ENCODE results near the gene RPL10. TPM values are rescaled to one million over a fixed set of nuclear protein-coding genes. Genes with fewer than 3 reads are reported as not detected.
"Not testable (repeated sequence)": the region's sequence is repeated elsewhere in the genome, so short reads cannot be mapped to it uniquely, and the experiment has no call there.

The RPL10 gene
- total and polyA plus RNA-seq, 9 donors: 5,887 to 7,222 (median 5,979) TPM

DNA sequence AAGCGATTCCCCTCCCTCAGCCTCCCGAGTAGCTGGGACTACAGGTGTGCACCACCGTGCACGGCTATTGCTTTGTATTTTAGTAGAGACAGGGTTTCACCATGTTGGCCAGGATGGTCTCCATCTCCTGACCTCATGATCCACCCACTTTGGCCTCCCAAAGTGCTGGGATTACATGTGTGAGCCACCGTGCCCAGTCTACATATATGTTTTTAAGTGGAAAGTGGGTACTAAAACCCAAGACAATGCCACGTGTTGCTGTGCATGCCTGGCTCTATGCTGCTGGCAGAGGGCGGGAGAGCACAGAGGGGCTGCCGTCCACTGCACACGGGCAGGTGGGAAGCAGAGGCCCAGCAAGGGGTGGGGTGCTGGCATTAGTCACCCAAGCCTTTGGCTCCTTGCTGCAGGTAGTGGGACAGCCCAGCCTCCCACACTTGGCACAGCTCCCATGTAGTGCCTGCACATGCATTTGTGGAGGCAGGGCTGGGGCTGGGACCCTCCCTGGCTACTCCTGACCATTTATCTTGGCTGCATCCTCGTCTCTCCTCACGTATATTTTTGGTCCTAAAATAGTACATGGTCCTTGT, 15.6 kb upstream of the RPL10 start:
- H3K36me3 ChIP-seq (ENCODE audit: control insufficient read depth, insufficient read depth, low read length): peaks cover 6% of the 10 kb centered on the region
- DNase-seq: no peak
- WGBS (ENCODE audit: insufficient coverage): 77% methylated on average over 7 of the region's 11 CpGs
- no peaks in the 10 kb centered on the region for H3K27me3 ChIP-seq (ENCODE audit: control insufficient read depth, insufficient read depth, low read length)
- H3K9me3 ChIP-seq (replicated peaks; ENCODE audit: control insufficient read depth, low read depth, low read length): no peaks in the 10 kb centered on the region
- H3K4me1 ChIP-seq (ENCODE audit: control insufficient read depth, insufficient read depth, low read length): peaks cover 23% of the 10 kb centered on the region
- no peak overlapping the region for H3K27ac ChIP-seq (ENCODE audit: low read length)
- H3K4me3 ChIP-seq (ENCODE audit: low read length): no peak overlapping the region

DNA sequence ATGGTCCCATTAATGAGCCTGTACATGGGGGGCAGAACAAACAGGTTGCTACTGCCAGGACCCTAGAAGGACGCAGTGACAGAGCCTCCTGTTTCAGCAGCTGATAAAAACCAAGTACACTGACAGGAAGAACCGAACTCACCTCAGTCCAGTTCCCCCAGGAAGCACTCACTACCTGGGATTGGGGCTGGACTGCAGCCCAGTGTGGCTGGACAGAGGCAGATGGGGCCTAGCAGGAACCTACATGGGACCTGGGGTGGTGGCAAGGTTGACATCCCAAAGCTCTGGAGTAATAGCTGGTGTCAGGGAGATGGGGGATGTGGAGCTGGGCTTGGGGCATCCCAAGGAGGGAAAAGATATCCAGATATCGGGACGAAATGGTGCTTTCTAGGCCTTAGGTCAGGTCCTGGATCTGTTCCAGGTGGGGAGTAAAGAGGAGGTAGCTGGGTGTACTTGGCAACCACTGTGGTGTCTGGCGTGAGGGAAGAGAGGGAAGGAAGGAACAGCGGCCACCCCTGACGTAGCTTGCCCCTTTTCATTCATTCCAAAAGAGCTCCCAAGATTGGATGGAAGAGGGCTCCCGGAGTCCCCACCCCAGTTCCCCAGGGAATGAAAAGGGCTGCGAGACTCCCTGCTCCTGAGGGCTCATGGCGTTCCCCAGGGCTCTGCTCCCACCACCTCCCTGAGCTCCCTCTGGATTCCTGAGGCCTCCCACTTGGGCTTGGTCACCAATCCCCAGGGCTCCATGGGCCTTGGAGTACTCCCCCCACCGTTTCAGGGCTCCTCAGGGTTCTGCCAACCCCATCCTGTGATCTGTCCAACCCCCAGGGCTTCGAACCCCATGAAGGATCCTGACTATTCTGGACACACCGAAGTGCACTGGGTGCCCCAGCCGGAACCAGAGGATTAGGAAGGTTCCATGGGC, 14.6 kb upstream of the RPL10 start:
- Histone ChIP-seq H3K4me1 (ENCODE audit: control insufficient read depth, insufficient read depth, low read length) (peaks cover 18% of the 10 kb centered on the region), H3K36me3 (ENCODE audit: control insufficient read depth, insufficient read depth, low read length) (peaks cover 6% of the 10 kb centered on the region), H3K9me3 (replicated peaks; ENCODE audit: control insufficient read depth, low read depth, low read length) (no peaks in the 10 kb centered on the region), H3K4me3 (ENCODE audit: low read length) (no peak overlapping the region), H3K27me3 (ENCODE audit: control insufficient read depth, insufficient read depth, low read length) (no peaks in the 10 kb centered on the region), H3K27ac (ENCODE audit: low read length) (no peak overlapping the region)
- DNase-seq: no peak
- 64% methylated on average over 7 of the region's 14 CpGs for WGBS (ENCODE audit: insufficient coverage)

DNA sequence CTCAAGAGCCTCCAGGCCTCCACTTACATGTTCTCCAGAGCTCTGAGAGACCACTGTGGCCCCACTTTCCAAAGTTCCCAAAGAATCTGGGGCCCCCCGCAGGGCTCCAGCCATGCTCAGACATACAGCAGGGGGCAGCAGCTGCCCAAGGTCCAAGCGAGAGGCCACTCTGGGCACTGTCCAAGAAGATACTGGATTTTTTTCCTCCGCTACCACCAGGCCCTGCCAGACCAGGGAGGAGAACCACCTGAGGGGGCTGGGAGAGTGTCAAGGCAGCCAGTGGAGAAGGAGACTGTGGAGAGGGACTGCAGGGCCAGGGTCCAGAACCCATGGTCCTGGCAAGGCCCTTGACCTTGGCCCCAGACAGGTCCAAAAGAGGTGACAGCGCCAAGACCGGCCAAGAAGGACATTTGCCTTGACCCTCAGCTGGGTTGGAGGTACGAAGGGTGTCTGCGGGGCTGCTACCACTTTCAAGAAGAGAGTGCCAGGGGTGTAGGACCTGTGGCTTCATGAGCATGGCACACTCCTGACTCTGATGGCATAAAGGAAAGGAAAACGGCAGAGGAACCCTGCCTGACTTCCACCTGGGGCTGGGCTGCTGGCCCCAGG, 13.8 kb upstream of the RPL10 start:
- Histone ChIP-seq H3K4me1 (ENCODE audit: control insufficient read depth, insufficient read depth, low read length) (peaks cover 18% of the 10 kb centered on the region), H3K27me3 (ENCODE audit: control insufficient read depth, insufficient read depth, low read length) (no peaks in the 10 kb centered on the region), H3K9me3 (replicated peaks; ENCODE audit: control insufficient read depth, low read depth, low read length) (no peaks in the 10 kb centered on the region), H3K27ac (ENCODE audit: low read length) (no peak overlapping the region), H3K4me3 (ENCODE audit: low read length) (no peak overlapping the region), H3K36me3 (ENCODE audit: control insufficient read depth, insufficient read depth, low read length) (peaks cover 6% of the 10 kb centered on the region)
- WGBS (ENCODE audit: insufficient coverage): 70% methylated on average over 7 of the region's 8 CpGs
- no peak for DNase-seq

DNA sequence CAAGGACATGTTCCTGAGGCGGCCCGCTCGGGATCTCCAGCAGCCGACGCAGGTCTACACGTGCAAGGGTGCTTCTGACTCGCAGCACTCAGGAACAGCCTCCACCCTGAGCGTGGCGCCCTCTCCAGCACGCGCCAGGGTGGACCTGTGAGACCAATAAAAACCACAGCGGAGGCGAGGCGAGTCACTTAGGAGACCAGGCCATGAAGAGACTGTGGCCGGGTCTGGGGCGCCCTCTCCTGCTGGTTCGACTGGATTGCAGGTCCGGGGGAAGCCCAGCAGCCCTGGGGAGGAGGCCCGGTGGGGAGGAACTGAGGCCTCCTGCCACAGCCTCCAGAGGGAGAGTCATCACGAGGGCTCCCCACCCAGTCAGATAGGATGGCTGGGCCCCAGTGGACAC, 10.1 kb upstream of the RPL10 start:
- WGBS (ENCODE audit: insufficient coverage): no CpG with 5 or more reads among the region's 20 CpGs

DNA sequence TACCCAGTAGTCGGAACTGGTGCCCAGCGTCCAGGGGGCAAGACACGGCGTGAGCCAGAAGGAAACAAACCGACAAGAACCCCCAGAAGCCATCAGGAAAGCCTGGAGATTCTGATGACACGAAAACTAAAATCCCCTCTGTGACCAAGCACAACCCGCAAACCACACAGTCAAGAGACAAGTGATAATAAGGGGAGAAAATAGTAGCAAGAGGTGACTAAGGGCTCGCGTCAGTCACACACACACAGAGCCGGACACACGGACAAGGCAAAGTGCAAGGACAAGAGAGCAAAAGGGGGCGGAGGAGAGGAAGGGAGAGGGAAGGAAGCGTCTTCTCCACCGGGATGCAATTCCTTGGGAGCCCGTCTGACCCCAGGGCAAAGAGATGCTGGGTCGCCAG, 9.5 kb upstream of the RPL10 start:
- not testable (repeated sequence) for H3K4me3 ChIP-seq (ENCODE audit: low read length); H3K36me3 ChIP-seq (ENCODE audit: control insufficient read depth, insufficient read depth, low read length); H3K27ac ChIP-seq (ENCODE audit: low read length); H3K9me3 ChIP-seq (replicated peaks; ENCODE audit: control insufficient read depth, low read depth, low read length); DNase-seq; H3K27me3 ChIP-seq (ENCODE audit: control insufficient read depth, insufficient read depth, low read length); H3K4me1 ChIP-seq (ENCODE audit: control insufficient read depth, insufficient read depth, low read length)
- no CpG with 5 or more reads among the region's 16 CpGs for WGBS (ENCODE audit: insufficient coverage)

More for the DNA sequence above, 10.1 kb upstream of the RPL10 start:
- H3K4me3 ChIP-seq (ENCODE audit: low read length); H3K9me3 ChIP-seq (replicated peaks; ENCODE audit: control insufficient read depth, low read depth, low read length); H3K27ac ChIP-seq (ENCODE audit: low read length); H3K4me1 ChIP-seq (ENCODE audit: control insufficient read depth, insufficient read depth, low read length); DNase-seq; H3K36me3 ChIP-seq (ENCODE audit: control insufficient read depth, insufficient read depth, low read length); H3K27me3 ChIP-seq (ENCODE audit: control insufficient read depth, insufficient read depth, low read length): not testable (repeated sequence)

DNA sequence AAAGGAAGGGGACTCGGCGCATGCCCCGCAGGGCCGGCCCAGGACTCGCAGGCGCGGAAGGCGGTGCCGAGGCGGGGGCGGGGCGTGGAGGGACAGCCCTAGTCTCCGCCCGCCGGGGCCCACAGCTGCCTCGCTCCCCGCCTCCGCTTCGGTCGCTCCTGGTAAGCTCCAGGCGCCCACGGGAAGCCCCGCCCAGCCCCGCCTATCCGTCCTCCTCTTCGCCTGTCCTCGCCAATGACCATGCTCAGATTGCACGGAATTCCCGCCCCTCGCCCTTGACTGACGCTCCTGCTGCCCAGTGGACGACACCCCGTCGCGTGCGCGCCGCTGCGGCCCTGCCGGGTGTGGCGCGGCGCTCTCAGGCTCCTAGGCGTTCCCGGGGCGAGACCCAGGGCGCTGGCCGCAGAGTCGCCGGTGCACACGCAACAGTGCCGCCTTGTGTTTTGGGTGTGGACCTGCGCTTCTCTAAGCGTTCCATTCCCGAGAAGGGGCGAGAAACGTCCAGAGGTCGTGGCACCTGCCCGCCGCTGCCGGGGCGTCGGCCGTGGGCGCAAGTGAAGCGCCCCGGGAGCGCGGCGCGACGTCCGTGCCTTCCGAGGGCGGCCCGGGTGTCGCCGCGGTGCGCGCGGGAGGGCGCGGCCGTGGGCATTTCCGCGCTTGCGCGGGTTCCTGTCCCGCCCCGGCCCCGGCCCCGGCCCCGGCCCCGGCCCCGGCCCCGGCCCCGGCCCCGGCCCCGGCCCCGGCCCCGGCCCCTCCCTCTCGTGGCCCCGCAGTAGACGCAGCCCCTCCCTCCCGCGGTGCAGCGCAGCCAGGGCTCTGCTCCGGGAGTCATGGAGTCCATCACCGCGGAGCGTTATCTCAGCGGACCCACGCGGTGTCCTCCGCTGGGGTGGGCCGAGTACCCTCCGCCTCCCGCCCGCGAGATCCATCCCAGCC, 8.1 kb upstream of the RPL10 start:
- not testable (repeated sequence) for H3K4me1 ChIP-seq (ENCODE audit: control insufficient read depth, insufficient read depth, low read length); H3K9me3 ChIP-seq (replicated peaks; ENCODE audit: control insufficient read depth, low read depth, low read length); H3K4me3 ChIP-seq (ENCODE audit: low read length); H3K27me3 ChIP-seq (ENCODE audit: control insufficient read depth, insufficient read depth, low read length); DNase-seq; H3K36me3 ChIP-seq (ENCODE audit: control insufficient read depth, insufficient read depth, low read length)
- no CpG with 5 or more reads among the region's 121 CpGs for WGBS (ENCODE audit: insufficient coverage)
- peak overlapping the region; percentile 67 for H3K27ac ChIP-seq (ENCODE audit: low read length)

DNA sequence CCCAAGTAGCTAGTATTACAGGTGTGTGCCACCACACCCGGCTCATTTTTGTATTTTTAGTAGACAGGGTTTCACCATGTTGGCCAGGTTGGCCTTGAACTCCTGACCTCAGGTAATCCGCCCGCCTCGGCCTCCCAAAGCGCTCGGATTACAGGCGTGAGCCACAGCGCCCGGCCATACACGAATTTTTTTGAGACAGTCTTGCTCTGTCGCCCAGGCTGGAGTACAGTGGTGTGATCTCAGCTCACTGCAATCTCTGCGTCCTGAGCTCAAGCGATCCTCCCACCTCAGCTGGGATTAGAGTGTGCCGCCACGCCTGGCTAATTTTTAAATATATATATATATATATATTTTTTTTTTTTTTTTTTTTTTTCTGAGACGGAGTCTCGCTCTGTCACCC, 1.8 kb upstream of the RPL10 start:
- WGBS (ENCODE audit: insufficient coverage): 90% methylated on average over 6 of the region's 17 CpGs
- H3K27ac ChIP-seq (ENCODE audit: low read length): not testable (repeated sequence)

DNA sequence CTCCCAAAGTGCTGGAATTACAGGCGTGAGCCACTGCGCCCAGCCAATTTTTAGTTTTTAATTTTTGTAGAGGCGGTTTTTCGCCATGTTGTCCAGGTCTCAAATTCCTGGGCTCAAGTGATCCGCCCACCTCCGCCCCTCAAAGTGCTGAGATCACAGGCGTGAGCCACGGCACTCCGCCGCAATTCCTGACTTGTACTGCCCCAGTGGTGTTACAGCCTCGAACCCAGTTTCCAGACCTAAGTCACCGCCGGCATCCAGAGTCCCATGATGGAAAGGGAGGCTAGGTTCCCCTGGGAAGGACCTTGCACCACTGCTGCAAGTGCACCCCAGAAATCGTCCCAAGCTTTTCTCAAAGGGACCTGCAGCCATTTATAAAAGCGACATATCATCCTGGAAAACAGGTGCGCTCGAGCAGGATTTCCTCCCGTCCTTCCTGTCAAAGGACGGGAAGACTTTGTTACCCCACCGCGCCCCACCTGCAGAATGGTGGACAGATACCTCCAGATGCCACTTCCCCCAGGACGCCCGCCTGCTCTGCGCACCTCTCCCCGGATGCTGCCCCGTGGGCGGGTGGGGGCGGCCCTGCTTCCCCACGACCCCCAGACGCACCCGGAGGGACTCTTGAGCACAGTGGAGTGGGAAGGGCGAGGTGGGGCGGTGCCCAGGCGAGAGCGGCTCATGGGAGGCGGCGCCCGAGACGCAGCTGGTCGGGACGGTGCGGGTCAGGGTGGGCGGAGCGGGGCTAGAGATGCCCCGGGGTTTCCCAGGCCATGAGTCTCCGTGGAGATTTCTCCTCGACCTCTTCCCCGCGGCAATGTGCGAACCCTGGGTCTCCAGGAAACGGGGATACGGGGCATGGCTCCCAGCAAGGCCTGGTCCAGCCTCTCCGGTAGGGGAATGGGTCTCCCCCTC, 947 bp upstream of the RPL10 start:
- 35% methylated on average over 50 of the region's 53 CpGs for WGBS (ENCODE audit: insufficient coverage)
- peak; percentile 84 for DNase-seq
- Histone ChIP-seq H3K27me3 (ENCODE audit: control insufficient read depth, insufficient read depth, low read length) (no peaks in the 10 kb centered on the region), H3K4me3 (ENCODE audit: low read length) (peak overlapping the region; percentile 56), H3K4me1 (ENCODE audit: control insufficient read depth, insufficient read depth, low read length) (peaks cover 13% of the 10 kb centered on the region), H3K27ac (ENCODE audit: low read length) (peak overlapping the region; percentile 100), H3K9me3 (replicated peaks; ENCODE audit: control insufficient read depth, low read depth, low read length) (no peaks in the 10 kb centered on the region), H3K36me3 (ENCODE audit: control insufficient read depth, insufficient read depth, low read length) (peaks cover 26% of the 10 kb centered on the region)

More for the DNA sequence above, 1.8 kb upstream of the RPL10 start:
- H3K27me3 ChIP-seq (ENCODE audit: control insufficient read depth, insufficient read depth, low read length); H3K4me3 ChIP-seq (ENCODE audit: low read length); H3K9me3 ChIP-seq (replicated peaks; ENCODE audit: control insufficient read depth, low read depth, low read length): not testable (repeated sequence)
- Histone ChIP-seq H3K4me1 (ENCODE audit: control insufficient read depth, insufficient read depth, low read length) (peaks cover 13% of the 10 kb centered on the region), H3K36me3 (ENCODE audit: control insufficient read depth, insufficient read depth, low read length) (peaks cover 25% of the 10 kb centered on the region)
- DNase-seq: peak; percentile 1

All from muscle of leg (tissue), 11 donors.